ENCODE data around the gene ZNFX1.

GRCh38 chr20:49293122-49293521, 15.3 kb upstream of the ZNFX1 start:
- TF ChIP-seq, protein P1, sequence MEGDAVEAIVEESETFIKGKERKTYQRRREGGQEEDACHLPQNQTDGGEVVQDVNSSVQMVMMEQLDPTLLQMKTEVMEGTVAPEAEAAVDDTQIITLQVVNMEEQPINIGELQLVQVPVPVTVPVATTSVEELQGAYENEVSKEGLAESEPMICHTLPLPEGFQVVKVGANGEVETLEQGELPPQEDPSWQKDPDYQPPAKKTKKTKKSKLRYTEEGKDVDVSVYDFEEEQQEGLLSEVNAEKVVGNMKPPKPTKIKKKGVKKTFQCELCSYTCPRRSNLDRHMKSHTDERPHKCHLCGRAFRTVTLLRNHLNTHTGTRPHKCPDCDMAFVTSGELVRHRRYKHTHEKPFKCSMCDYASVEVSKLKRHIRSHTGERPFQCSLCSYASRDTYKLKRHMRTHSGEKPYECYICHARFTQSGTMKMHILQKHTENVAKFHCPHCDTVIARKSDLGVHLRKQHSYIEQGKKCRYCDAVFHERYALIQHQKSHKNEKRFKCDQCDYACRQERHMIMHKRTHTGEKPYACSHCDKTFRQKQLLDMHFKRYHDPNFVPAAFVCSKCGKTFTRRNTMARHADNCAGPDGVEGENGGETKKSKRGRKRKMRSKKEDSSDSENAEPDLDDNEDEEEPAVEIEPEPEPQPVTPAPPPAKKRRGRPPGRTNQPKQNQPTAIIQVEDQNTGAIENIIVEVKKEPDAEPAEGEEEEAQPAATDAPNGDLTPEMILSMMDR (IDR thresholded peaks at IDR 0.05), result no peak
- TF ChIP-seq MAX (IDR thresholded peaks at IDR 0.05) (no peak), JUN (IDR thresholded peaks at IDR 0.05) (no peak), POLR2A (IDR thresholded peaks at IDR 0.05; ENCODE audit: low read length) (no peak), JUNB (IDR thresholded peaks at IDR 0.05) (no peak)
- TF ChIP-seq, protein P2, sequence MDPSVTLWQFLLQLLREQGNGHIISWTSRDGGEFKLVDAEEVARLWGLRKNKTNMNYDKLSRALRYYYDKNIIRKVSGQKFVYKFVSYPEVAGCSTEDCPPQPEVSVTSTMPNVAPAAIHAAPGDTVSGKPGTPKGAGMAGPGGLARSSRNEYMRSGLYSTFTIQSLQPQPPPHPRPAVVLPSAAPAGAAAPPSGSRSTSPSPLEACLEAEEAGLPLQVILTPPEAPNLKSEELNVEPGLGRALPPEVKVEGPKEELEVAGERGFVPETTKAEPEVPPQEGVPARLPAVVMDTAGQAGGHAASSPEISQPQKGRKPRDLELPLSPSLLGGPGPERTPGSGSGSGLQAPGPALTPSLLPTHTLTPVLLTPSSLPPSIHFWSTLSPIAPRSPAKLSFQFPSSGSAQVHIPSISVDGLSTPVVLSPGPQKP (IDR thresholded peaks at IDR 0.05; ENCODE audit: low read depth, low read length), result no peak
- TF ChIP-seq, protein P3, sequence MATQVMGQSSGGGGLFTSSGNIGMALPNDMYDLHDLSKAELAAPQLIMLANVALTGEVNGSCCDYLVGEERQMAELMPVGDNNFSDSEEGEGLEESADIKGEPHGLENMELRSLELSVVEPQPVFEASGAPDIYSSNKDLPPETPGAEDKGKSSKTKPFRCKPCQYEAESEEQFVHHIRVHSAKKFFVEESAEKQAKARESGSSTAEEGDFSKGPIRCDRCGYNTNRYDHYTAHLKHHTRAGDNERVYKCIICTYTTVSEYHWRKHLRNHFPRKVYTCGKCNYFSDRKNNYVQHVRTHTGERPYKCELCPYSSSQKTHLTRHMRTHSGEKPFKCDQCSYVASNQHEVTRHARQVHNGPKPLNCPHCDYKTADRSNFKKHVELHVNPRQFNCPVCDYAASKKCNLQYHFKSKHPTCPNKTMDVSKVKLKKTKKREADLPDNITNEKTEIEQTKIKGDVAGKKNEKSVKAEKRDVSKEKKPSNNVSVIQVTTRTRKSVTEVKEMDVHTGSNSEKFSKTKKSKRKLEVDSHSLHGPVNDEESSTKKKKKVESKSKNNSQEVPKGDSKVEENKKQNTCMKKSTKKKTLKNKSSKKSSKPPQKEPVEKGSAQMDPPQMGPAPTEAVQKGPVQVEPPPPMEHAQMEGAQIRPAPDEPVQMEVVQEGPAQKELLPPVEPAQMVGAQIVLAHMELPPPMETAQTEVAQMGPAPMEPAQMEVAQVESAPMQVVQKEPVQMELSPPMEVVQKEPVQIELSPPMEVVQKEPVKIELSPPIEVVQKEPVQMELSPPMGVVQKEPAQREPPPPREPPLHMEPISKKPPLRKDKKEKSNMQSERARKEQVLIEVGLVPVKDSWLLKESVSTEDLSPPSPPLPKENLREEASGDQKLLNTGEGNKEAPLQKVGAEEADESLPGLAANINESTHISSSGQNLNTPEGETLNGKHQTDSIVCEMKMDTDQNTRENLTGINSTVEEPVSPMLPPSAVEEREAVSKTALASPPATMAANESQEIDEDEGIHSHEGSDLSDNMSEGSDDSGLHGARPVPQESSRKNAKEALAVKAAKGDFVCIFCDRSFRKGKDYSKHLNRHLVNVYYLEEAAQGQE (IDR thresholded peaks at IDR 0.05), result no peak
